C4-2B (cell line): ENCODE measurements around the gene ARHGAP18.

Source experiments
- H3K27ac ChIP-seq: fragments of 450-650 bp; 2 replicates; pipeline ENCODE4 v1.5.1; 2017
- CTCF ChIP-seq: fragments of 450-650 bp; conservative IDR thresholded peaks from 2 replicates; pipeline ENCODE4 v1.5.1; 2017; ENCODE audit warnings: mild to moderate bottlenecking
- ZFX ChIP-seq: fragments of 450-650 bp; IDR thresholded peaks from 2 replicates; pipeline ENCODE4 v1.6.1; 2017

Gene ARHGAP18

GRCh38 chr6:129698430-129698829 is 11.5 kb downstream of the ARHGAP18 start:
- TF ChIP-seq ZFX (no peak), CTCF (no peak)
- H3K27ac ChIP-seq, result no peak overlapping the region

GRCh38 chr6:129697788-129698187 is 12.2 kb downstream of the ARHGAP18 start:
- TF ChIP-seq CTCF, result no peak
- no peak for TF ChIP-seq ZFX
- H3K27ac ChIP-seq, result no peak overlapping the region

- H3K27ac ChIP-seq, result no peak overlapping the region
- TF ChIP-seq ZFX (no peak), CTCF (no peak)
Observed at GRCh38 chr6:129696843-129697242, 13.1 kb downstream of the ARHGAP18 start.

- H3K27ac ChIP-seq, result no peak overlapping the region
- TF ChIP-seq ZFX (no peak), CTCF (no peak)
Observed at GRCh38 chr6:129696028-129696418, 14.0 kb downstream of the ARHGAP18 start.

GRCh38 chr6:129695373-129696027 is 14.5 kb downstream of the ARHGAP18 start:
- no peak overlapping the region for H3K27ac ChIP-seq
- TF ChIP-seq CTCF, result no peak
- no peak for TF ChIP-seq ZFX

- H3K27ac ChIP-seq, result no peak overlapping the region
Observed at GRCh38 chr6:129694036-129694435, 15.9 kb downstream of the ARHGAP18 start.

GRCh38 chr6:129692467-129692866 is 17.5 kb downstream of the ARHGAP18 start:
- TF ChIP-seq ZFX, result no peak
- no peak for TF ChIP-seq CTCF
- H3K27ac ChIP-seq, result no peak overlapping the region

More at GRCh38 chr6:129694036-129694435, 15.9 kb downstream of the ARHGAP18 start:
- TF ChIP-seq CTCF, result no peak
- TF ChIP-seq ZFX, result no peak
